ENCODE measurements around the gene ELFN1.

The ELFN1 gene

GRCh38 chr7:1694611-1695511 lies 24.8 kb downstream of the ELFN1 start:
- DNase-seq (ENCODE audit: low spot score) = no peak

GRCh38 chr7:1695800-1696454 lies 25.9 kb downstream of the ELFN1 start:
- DNase-seq (ENCODE audit: low spot score) = no peak

DNA sequence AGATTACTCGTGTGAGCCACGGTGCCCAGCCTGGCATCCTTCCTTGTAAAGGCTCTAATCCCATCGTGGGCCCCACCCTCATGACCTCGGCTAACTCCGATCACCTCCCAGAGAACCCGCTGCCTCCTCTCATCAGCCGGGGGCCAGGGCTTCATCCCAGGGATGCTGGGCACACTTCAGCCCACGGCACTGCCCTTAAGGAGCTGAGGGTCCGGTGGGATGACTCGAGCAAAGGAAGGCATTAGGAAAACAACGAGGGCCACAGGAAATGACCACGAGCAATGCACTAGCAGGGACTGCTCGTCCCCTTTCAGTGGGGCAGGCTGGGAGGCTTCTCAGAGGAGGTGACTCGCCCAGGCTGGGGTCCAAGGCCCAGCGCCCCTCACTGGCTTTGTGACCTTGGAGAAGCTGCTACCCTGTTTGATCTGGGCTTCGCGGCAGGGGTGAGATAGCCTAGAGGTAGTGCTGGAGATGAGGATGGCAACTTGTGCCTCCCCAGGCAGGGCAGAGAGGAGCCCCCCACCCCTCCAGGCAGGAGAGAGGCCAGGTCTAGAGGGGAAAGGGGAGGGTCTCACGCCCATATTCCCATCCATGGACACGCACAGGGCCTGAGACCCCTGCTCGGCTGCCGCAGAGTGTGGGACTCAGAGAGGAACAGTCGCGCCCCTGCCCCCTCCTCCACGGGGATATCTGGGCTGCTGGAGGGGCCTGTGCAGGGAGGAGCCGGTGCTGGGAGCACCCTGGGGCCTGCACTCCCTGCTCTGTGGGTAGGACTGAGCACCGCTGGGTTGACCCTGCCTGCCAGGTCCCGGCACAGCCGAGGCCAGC lies 26.8 kb downstream of the ELFN1 start:
- no peak for DNase-seq (ENCODE audit: low spot score)

DNA sequence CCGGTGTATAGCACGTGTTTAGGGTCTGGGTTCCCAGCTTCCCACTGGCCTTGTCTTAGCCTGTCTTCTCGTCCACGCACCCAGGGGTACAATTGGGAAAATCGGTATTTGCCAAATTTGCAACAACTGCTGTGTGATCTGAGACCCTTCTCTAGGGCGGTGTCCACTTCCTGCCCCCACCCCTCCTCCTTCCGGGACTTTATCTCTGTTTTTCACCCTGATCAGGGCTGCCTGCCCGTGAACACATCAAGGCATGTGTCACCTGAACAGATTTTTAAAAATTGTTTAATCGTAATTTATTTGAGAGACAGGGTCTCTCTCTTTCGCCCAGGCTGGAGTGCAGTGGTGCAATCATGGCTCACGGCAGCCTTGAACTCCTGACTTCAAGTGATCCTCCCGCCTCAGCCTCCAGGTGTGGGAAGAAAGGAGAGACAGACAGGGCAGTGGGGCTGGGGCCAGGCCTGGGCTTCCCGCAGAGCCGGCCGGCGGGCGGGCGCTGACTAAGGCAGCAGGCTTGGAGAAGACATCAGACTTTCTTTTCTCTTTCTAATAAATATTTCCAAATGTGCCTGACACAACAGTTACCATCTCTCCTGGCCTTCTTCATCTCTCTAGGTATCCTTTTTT lies 27.5 kb downstream of the ELFN1 start:
- no peak for DNase-seq (ENCODE audit: low spot score)

DNA sequence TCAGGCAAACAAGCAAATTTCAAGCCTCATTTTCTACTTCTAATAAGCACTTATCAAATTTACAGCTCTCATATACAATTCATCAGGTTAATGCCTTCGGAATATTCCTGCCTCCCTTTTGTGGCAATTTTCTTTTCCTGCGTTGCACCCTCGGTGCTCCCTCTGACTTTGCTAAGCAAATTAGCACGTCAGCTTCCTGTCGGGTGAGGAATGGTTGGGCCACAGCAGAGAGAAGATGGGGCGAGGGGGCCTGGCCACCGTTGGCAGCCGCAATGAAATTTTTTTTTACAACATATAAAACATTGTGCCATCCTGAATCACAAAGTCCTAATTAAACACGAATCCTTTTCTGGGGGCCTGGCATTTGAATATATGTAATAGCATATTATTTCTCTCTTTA lies 28.1 kb downstream of the ELFN1 start:
- no peak for DNase-seq (ENCODE audit: low spot score)

DNA sequence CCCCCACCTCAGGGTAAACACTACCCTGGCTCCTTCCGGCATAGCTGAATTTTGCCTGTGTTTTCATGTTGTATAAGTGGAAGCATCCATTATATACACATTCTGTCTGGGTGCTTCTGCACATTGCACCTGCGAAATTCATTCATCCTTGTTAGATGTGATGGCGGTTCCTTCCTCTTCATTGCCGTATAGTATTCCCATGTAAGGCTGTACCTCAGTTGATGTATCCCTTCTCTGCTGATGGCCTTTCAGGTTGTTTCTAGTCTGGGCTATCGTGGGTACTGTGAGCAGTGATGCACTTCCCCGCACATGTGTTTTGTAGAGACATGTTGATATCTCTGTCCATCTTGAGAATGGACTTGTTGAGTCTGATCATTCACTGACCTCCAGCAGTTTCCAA lies 28.9 kb downstream of the ELFN1 start:
- no peak for DNase-seq (ENCODE audit: low spot score)

GRCh38 chr7:1700086-1700485 lies 30.0 kb downstream of the ELFN1 start:
- DNase-seq (ENCODE audit: low spot score) = no peak

DNA sequence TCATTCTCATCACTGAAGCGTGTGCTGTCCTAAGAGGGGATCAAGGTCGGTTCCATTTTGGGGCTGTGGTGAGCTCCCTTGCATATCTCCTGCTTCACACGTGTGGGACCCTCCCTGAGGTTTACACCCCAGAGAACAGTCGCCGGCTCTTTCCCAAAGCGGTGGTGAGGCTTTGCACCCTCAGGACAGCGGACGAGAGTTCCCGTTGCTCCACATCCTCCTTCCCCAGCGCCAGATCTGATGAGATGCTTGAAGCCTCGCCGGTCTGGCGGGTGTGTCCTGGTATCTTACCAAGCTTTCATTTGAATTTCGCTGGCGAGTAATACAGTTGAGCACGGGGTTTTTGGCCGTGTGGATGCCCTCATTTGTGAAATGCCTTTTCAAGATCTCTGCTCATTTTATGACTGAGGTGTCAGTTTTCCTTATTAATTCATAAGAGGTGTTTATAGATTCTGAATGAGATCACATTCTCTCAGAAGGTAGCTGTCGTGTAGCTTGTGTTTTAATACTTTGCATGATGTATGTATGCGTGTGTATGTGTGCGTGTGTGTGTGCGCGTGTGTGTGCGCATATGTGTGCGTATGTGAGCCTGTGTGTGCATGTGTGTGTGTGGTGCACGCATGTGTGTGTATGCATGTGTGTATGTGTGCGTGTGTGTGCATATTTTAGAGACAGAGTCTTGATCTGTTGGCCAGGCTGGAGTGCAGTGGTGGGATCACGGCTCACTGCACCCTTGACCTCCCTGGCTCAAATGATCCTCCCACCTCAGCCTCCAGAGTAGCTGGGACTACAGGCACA lies 30.7 kb downstream of the ELFN1 start:
- DNase-seq (ENCODE audit: low spot score) = no peak

GRCh38 chr7:1702652-1703051 lies 32.6 kb downstream of the ELFN1 start:
- no peak for DNase-seq (ENCODE audit: low spot score)

GRCh38 chr7:1703441-1703840 lies 33.4 kb downstream of the ELFN1 start:
- no peak for DNase-seq (ENCODE audit: low spot score)

DNA sequence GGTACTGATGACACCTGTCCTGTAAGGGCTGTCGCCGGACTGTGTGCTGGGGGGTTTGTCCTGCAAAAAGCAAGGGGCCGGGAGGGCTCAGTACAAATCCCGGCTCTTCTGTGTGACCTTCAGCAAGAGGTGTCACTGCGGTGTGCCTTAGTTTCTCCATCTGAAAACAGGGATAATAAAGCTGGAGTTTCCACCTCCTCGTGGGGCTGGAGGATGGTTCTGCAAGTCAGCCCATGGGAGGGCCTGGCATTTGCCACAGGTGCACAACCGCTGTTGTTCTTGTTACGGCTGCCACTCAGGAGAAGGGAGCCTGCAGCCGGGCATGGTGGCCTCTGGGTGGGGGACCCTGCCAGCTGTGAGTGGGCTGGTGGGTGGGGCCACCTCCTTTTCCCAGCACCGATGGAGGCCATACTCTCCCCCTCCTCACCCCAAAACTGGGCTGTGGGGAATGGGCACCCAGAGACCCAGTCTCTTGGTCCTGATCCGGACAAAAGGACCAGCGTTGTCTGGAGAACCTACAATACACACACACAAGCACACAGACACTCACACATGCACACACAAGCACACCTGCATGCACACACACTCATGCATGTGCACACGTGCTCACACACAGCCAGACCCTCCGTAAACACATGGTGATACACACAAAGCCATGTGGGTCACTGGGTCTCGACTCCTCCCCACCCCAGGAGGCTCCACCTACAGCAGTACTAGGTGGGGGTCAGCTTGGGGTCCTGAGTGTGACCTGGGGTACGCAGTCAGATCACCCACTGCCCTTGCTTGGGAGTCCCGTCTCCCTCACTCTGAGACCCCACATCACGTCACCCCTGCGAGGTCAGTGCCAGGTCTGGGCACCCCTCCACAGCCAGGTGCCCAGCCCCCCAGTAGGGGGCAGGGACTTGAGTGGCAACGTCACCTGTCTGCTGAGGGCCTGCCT lies 34.1 kb downstream of the ELFN1 start:
- no peak for DNase-seq (ENCODE audit: low spot score)

DNA sequence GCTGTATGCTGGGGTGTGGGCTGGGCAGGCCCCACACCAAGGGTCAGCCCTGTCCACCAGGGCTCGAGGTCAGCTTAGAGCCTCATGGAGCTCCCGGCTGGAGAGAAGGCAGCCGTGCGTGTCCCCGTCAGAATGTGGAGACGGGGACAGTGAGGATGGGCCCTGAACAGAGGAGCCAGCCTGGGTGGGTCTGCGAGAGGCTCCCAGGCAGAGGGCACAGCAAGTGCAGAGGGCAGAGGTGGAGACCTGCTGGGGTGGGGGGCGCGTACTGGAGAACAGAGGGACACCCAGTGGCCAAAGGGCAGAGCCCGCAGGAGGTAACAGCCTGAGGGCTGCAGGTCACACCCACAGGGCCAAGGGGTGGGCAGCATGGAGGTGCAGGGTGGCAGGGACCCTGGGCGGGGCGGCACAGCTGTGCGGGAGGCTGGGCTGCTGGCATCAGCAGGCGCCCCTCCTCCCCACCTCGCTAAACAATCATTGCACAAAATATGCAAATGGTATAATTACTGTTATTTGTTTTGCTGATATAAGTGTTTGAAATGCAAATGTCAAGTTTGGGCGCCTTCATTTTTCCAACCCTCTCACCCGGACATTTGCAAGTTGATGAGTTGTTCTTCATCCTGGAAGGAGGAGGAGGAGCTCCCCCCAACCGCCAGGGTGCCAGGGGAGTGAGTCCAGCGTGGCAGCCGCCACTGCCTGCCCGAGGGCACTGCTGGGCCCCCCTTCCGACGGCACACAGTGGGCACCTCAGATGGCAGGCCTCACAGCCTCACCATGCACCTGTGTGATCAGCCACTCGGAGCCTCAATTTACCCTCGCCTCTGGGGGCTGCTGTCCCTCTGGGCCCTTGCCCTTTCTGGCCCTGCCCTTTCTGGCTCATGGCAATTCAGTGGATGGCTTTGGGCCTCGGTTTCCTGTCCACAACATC lies 35.0 kb downstream of the ELFN1 start:
- no peak for DNase-seq (ENCODE audit: low spot score)

DNA sequence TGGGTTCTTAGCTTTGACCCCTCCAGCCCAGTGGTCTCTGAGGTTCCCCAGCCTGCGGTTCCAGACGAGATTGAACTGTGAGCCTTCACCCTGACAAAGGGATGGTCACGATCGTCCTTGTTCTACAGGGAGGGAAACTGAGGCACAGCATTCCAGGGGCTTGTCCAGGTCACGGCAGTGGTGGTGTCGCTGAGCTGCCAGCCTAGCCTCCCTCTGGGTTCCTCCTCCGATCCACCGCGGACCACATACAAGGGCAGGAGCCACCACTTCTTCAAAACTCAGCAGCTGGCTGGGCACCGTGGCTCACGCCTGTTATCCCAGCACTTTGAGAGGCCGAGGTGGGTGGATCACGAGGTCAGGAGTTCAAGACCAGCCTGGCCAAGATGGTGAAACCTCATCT lies 35.8 kb downstream of the ELFN1 start:
- no peak for DNase-seq (ENCODE audit: low spot score)

DNA sequence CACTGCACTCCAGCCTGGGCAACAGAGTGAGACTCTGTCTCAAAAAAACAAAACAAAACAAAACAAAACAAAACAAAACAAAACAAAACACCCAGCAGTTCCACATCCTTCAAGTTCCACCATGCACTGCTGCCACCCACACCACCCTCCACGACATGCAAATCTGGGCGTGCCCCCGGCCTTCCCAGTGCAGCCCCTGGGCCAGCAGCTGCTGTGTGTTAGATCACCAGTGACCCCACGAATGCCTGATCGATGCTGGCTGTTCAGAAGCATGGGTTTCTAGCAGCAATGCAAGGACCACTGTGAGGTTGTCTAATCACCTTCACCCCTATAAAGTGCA lies 36.3 kb downstream of the ELFN1 start:
- DNase-seq (ENCODE audit: low spot score) = no peak

DNA sequence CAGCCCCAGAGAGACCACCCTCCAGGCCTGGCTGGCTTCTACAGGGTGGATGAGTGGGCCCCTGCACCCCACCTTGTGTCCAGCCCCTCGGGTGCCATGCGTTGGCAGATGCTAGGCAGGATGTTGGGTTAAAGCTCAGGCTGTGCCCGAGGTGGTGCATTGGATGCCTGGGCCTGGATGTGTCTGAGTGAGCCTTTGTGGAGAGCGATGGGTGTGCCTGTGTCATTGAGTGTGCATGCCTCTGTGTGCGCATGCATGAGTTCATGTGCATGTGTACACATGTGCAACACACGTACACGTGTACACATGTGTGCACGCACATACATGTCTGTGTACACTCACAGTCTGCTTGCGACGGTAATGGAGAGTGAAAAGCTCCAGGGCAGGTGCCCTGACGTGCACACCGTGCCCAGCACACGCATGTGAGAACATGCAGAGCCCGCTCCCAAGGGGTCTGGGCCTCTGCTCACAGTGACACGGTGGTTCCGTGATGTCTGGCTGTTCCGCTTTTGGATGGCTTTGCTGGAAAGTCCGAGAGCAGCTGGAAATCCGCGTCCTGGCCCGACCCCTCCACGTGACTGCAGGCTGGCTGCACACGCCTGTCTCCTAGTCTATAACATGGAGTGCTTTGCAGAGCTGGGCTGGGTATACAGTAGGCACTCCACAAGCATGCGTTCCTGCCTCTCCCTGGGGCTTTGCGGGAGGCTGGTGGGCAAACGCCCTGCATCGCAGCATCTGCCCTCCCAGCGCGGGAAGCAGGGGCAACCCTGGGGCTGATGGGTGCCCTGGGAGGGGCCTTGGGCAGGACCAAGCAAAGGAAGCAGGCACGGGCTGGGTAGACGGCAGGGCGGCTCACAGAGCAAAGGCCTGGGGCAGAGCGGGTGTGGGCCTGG lies 36.9 kb downstream of the ELFN1 start:
- DNase-seq (ENCODE audit: low spot score) = no peak

- no peak for DNase-seq (ENCODE audit: low spot score)
These were observed 37.9 kb downstream of the ELFN1 start for GRCh38 chr7:1707756-1708595.

DNA sequence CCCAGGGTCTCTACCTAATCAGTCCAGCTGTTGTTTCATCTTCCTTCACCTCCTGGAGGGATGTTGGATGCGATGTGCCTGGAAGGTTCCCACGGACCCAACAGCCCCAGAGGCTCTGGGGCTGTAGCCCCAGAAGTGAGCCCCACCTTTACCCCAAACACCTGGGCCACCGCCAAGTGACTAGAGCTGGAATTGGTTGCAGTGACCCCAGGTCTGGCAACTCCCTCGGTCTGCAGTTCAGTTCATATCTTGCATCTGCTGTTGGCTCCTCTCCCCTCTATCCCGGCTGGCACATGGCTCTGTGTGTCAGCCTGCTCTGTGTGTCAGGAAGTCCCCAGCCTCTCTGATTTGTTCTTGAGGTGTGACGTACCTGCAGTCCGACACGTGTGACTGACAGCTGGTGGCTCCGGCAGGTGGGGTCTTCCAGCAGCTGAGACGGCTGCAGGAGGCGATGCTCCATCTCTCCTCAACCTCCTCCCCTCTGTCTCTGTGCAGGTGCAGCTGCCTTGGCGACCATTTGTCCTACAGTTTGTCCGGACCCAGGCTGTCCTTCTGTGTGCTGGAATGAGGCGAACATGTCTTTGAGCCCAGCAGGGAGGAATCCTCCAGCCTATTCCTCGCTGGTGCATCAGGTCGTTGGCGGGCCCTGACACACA lies 38.6 kb downstream of the ELFN1 start:
- no peak for DNase-seq (ENCODE audit: low spot score)
